H54 (cell line): Measurements from ENCODE around the gene ADAMTS2.
"Not testable (repeated sequence)": the region's sequence is repeated elsewhere in the genome, so short reads cannot be mapped to it uniquely, and the experiment has no call there.

Experiments used
- DNase-seq: peaks from one replicate; pipeline ENCODE4 v3.0.0; 2011; ENCODE audit warnings: low spot score, mixed read lengths; ENCODE audit not compliant: insufficient read length
- FAIRE-seq: peaks from 3 replicates; lab custom pipeline; 2011; peaks lifted over from hg19 to GRCh38; lab: Jason Lieb, UNC
- POLR2A ChIP-seq: IDR thresholded peaks from 2 replicates; pipeline ENCODE4 v1.6.1; 2011; ENCODE audit warnings: low read depth, mild to moderate bottlenecking, low read length

The ADAMTS2 gene

GRCh38 chr5:179294131-179294780 lies 51.0 kb downstream of the ADAMTS2 start:
- no peak for TF ChIP-seq POLR2A
- FAIRE-seq (no peak), DNase-seq (no peak)

DNA sequence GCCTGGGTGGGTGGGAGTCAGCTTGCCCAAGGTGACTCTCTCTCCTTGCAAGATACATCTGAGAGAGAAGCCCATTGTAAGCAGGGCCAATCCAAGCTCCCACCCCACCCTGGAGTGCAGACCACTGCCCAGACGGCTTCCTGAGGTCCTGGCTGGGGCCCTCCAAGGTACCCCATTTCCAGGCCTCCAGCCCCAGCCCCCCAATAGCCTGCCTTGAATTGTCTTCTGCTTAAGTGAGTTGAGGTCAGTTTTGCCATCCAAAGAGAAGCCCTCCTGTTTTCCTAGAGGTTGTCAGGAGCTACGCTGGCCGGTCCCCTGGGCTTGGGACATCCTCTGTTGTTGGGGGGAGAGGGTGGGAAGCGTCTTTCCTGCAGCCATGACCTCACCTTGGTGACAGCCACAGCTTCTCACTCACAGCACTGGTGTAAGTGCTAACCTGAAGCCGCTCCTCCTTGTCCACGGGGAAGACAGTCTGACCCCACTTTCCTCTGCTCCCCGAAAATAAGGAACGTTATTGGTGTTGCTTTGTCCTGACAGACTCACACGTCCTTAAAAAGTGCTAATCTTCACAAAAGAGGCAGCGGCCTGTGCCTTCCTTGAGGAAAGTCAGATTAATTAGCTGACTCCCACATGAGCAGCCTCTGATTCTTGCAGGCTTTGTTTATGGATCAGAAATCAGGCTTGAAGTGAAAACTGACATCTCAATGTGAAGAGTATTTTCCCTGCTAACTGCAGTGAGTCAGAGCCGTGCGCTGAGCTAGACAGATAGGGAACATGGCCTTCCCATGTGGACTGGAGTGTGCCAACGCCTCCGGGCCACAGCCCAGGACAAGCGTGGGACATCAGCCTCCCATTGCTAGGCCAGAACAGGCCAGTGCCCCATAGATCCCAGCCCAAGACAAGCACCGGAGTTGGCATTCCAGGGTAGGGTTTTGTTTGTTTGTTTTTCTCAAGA lies 52.3 kb downstream of the ADAMTS2 start:
- no peak for TF ChIP-seq POLR2A
- FAIRE-seq, result no peak
- no peak for DNase-seq

- TF ChIP-seq POLR2A, result no peak
- FAIRE-seq (no peak), DNase-seq (no peak)
These were observed 53.1 kb downstream of the ADAMTS2 start for GRCh38 chr5:179292202-179292601.

- TF ChIP-seq POLR2A, result no peak
- DNase-seq (no peak), FAIRE-seq (no peak)
These were observed 54.4 kb downstream of the ADAMTS2 start for GRCh38 chr5:179290681-179291540.

DNA sequence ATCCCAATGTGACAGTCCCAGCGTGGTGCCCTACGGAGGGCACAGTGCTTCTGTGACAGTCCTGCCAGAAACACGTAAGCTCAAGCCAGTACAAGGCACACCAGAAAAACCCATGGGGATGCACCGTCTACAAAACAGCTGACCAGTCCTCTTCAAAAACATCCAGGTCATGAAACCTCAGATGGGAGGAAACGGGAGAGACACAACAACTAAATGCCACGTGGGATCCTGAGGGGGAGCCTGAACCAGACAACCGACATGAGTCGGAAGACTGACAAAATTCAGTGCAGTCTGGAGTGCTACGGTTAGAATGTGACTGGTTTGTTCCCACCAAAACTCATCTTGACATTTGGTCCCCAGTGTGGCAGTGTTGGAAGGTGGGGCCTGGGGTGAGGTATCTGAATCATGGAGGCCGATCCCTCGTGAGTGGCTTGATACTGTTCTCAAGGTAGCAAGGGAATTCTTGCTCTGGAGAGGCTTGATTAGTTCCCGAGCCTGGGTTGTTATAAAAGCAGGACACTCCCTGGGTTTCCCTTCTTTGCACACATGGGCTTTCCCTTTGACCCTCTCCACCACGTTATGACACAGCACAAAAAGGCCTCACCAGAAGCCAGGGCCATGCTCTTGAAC lies 55.4 kb downstream of the ADAMTS2 start:
- DNase-seq (no peak), FAIRE-seq (no peak)
- TF ChIP-seq POLR2A, result no peak

DNA sequence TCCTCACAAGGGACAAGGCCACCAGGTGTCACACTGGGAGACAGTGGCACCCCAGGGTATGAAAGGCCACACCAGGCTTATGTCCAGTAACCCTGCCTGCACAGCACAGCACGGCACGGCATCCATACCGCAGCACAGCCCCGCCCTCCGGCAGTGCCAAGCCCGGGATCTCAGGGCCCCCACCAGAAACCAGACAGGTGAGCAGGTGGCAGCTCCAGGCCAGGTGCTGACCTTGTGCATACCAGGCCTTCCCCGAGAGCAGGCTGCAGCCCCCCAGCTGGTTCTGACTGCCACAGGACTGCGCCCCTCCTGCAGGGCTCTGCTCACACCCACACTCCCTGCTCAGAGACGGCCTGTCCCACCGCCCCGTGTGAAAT lies 56.5 kb downstream of the ADAMTS2 start:
- TF ChIP-seq POLR2A, result no peak
- FAIRE-seq, result no peak
- no peak for DNase-seq

GRCh38 chr5:179288101-179288808 lies 57.0 kb downstream of the ADAMTS2 start:
- no peak for TF ChIP-seq POLR2A
- FAIRE-seq (no peak), DNase-seq (no peak)

- DNase-seq, result no peak
- FAIRE-seq, result no peak
- no peak for TF ChIP-seq POLR2A
These were observed 57.6 kb downstream of the ADAMTS2 start for GRCh38 chr5:179287631-179288030.

- no peak for TF ChIP-seq POLR2A
- FAIRE-seq, result no peak
- DNase-seq, result no peak
These were observed 58.2 kb downstream of the ADAMTS2 start for GRCh38 chr5:179287071-179287470.

GRCh38 chr5:179285776-179286162 lies 59.5 kb downstream of the ADAMTS2 start:
- DNase-seq, result not testable (repeated sequence)

DNA sequence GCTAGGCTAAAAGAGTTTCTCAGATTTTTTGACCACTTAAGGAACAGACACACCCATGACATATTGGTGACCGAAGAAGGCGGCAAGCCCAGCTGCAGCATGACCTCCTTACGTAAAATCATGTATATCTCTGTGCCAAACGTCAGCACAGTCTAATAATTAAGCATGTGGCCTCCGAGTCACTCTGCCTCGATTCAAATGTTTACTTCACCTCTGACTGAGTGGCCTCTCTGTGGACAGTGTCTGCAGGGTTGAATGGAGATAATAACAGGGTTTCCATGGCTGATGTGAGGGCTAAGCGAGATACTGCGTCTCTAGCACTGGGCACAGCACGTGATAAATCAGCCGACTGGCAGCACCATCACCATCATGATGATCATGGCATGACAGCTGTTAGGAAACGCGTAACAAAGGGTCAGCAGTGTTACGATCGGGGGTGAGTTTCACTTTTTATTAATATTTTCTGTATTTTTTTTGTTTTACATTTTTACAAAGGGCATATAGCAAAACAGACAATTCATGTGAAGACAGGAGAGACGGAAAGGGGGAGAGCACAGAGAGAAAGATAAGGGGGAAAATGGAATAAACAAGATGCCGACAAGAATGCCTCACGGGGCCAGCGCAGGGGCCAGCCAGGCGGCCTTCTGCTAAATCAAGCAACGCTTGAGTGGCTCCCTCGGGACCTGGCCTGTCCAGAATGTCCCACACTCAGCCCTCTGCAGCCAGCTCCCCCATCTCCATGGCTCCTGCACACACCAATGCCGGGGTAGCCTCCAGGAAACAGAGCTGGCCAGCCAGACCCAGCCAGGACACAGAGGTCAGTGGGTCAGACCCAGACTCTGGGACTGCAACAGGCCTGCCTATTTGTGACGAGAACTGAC lies 60.3 kb downstream of the ADAMTS2 start:
- DNase-seq (no peak), FAIRE-seq (no peak)
- TF ChIP-seq POLR2A, result no peak

More at GRCh38 chr5:179285776-179286162, 59.5 kb downstream of the ADAMTS2 start:
- not testable (repeated sequence) for FAIRE-seq

GRCh38 chr5:179283908-179284307 lies 61.4 kb downstream of the ADAMTS2 start:
- not testable (repeated sequence) for FAIRE-seq, DNase-seq
